SK-N-SH (cell line): ENCODE data around the gene NUP58. TPM values are rescaled to one million over a fixed set of nuclear protein-coding genes. Genes with fewer than 3 reads are reported as not detected.
A peak's percentile ranks its signal among the peaks of the same experiment; 100 is the strongest.

Experiments
- CTCF ChIA-PET: fragments of 300-600, 350-600 bp; formaldehyde crosslinking; extraction: SDS; loops from one replicate; lab custom pipeline; 2021; lab: Yijun Ruan, JAX
- POLR2A ChIA-PET: fragments of 350-600 bp; sonication (Branson Sonifier 250); formaldehyde crosslinking; extraction: SDS; loops from one replicate; lab custom pipeline; 2020; ENCODE audit warnings: antibody characterized with exemption, inconsistent platforms; lab: Yijun Ruan, JAX
- DNase-seq: peaks from one replicate; pipeline ENCODE4 v3.0.0; 2012
- H2AFZ ChIP-seq: fragments of 200-600 bp; sonication (generic); 2 replicates; pipeline ENCODE4 v1.8.1; 2016; ENCODE audit warnings: antibody characterized with exemption, mild to moderate bottlenecking, low read depth
- H3F3A ChIP-seq: fragments of 200-600 bp; sonication (generic); replicated peaks from 2 replicates; pipeline ENCODE3; 2016; ENCODE audit warnings: antibody characterized with exemption, mild to moderate bottlenecking; ENCODE audit not compliant: insufficient read depth
- H3K27ac ChIP-seq, 2 experiments: fragments of 200-500 bp in 1 of 2; fragments of 200-600 bp in 1 of 2; sonication (Bioruptor generic) in 1 of 2; sonication (generic), shearing (Covaris generic) in 1 of 2; 2 replicates each; pipeline versions ENCODE4 v1.5.1 to v1.6.1; 2014 to 2016; ENCODE audit warnings: low read depth in 2 of 2, inconsistent platforms in 1 of 2, low read length in 1 of 2, mild to moderate bottlenecking in 1 of 2, mixed read lengths in 1 of 2
- H3K27me3 ChIP-seq: fragments of 200-600 bp; sonication (generic), shearing (Covaris generic); 2 replicates; pipeline ENCODE4 v1.6.1; 2016; ENCODE audit warnings: mixed run types; ENCODE audit not compliant: insufficient read depth
- H3K36me3 ChIP-seq, 2 experiments: fragments of 200-500 bp in 1 of 2; fragments of 200-600 bp in 1 of 2; sonication (Bioruptor generic) in 1 of 2; sonication (generic) in 1 of 2; replicated peaks in 1 of 2; 2 replicates each; pipeline versions ENCODE3 to v1.5.1; 2014 to 2016; ENCODE audit warnings: low read length in 1 of 2, mild to moderate bottlenecking in 1 of 2; ENCODE audit not compliant: insufficient read depth in 2 of 2, control insufficient read depth in 1 of 2
- H3K4me1 ChIP-seq, 2 experiments: fragments of 200-500 bp in 1 of 2; fragments of 200-600 bp in 1 of 2; sonication (Bioruptor generic) in 1 of 2; sonication (generic), shearing (Covaris generic) in 1 of 2; 2 replicates each; pipeline versions ENCODE4 v1.5.1 to v1.6.1; 2014 to 2016; ENCODE audit warnings: low read depth in 1 of 2, low read length in 1 of 2, mixed run types in 1 of 2; ENCODE audit not compliant: insufficient read depth in 2 of 2, control insufficient read depth in 1 of 2
- H3K4me2 ChIP-seq: fragments of 200-600 bp; sonication (generic), shearing (Covaris generic); 2 replicates; pipeline ENCODE4 v1.6.1; 2017; ENCODE audit warnings: mixed run types
- H3K4me3 ChIP-seq, 2 experiments: fragments of 200-500 bp in 1 of 2; fragments of 200-600 bp in 1 of 2; sonication (Bioruptor generic) in 1 of 2; sonication (generic), shearing (Covaris generic) in 1 of 2; 2 replicates each; pipeline versions ENCODE4 v1.5.1 to v1.8.1; 2014 to 2016; ENCODE audit warnings: low read depth in 2 of 2, inconsistent platforms in 1 of 2, low read length in 1 of 2, mild to moderate bottlenecking in 1 of 2, mixed read lengths in 1 of 2, moderate library complexity in 1 of 2
- H3K79me2 ChIP-seq: fragments of 200-600 bp; sonication (generic); 2 replicates; pipeline ENCODE4 v1.8.1; 2017; ENCODE audit warnings: mild to moderate bottlenecking; ENCODE audit not compliant: insufficient read depth
- H3K9ac ChIP-seq: fragments of 200-600 bp; sonication (generic); 2 replicates; pipeline ENCODE4 v1.6.1; 2017; ENCODE audit warnings: mixed run types
- H3K9me2 ChIP-seq: fragments of 200-600 bp; sonication (generic); 2 replicates; pipeline ENCODE4 v1.6.1; 2017; ENCODE audit warnings: mixed run types
- H3K9me3 ChIP-seq: fragments of 200-600 bp; sonication (generic); 2 replicates; pipeline ENCODE4 v1.6.1; 2017; ENCODE audit warnings: mixed run types, mild to moderate bottlenecking, moderate library complexity
- H4K20me1 ChIP-seq: fragments of 200-600 bp; sonication (generic); 2 replicates; pipeline ENCODE4 v1.6.1; 2017; ENCODE audit warnings: mild to moderate bottlenecking, mixed run types; ENCODE audit not compliant: insufficient read depth
- CHD2 ChIP-seq: fragments of 150-350 bp; IDR thresholded peaks from 2 replicates; pipeline ENCODE4 v1.6.1; 2018; ENCODE audit warnings: low read length; ENCODE audit not compliant: partially characterized antibody
- EP300 ChIP-seq, 2 experiments: IDR thresholded peaks; 2 replicates each; pipeline versions ENCODE4 v1.4.0 to v1.6.1; 2012; ENCODE audit warnings: borderline replicate concordance in 1 of 2, low read depth in 1 of 2, low read length in 1 of 2
- EZH2phosphoT487 ChIP-seq: fragments of 200-600 bp; sonication (generic); IDR thresholded peaks from 2 replicates; pipeline ENCODE4 v1.6.1; 2017; ENCODE audit warnings: low read depth, mixed run types, mild to moderate bottlenecking, antibody characterized with exemption, moderate library complexity, borderline replicate concordance
- FOXJ3 ChIP-seq: sonication (generic); formaldehyde crosslinking; IDR thresholded peaks from 2 replicates; pipeline ENCODE4 v1.5.1; 2020; ENCODE audit warnings: mild to moderate bottlenecking, missing genetic modification reagents
- FOXM1 ChIP-seq: IDR thresholded peaks from 2 replicates; pipeline ENCODE4 v1.4.0; 2012; ENCODE audit warnings: low read depth, mild to moderate bottlenecking
- GABPA ChIP-seq: IDR thresholded peaks from 2 replicates; pipeline ENCODE4 v1.4.0; 2012; ENCODE audit warnings: low read depth, mild to moderate bottlenecking
- GATA2 ChIP-seq: sonication (generic); formaldehyde crosslinking; IDR thresholded peaks from 2 replicates; pipeline ENCODE4 v1.5.0; 2020; ENCODE audit warnings: mild to moderate bottlenecking, missing genetic modification reagents
- JUND ChIP-seq: IDR thresholded peaks from 2 replicates; pipeline ENCODE4 v1.4.0; 2012
- MEF2A ChIP-seq: IDR thresholded peaks from 2 replicates; pipeline ENCODE4 v1.4.0; 2012; ENCODE audit warnings: low read depth, borderline replicate concordance
- MXI1 ChIP-seq: IDR thresholded peaks from 2 replicates; pipeline ENCODE4 v1.6.1; 2012; ENCODE audit warnings: mild to moderate bottlenecking, low read depth, low read length, improper control_type of control experiment
- NFIC ChIP-seq: IDR thresholded peaks from 2 replicates; pipeline ENCODE4 v1.4.0; 2012; ENCODE audit warnings: borderline replicate concordance
- NRF1 ChIP-seq: IDR thresholded peaks from 2 replicates; pipeline ENCODE4 v1.6.1; 2012; ENCODE audit warnings: low read depth, mild to moderate bottlenecking, low read length
- POLR2AphosphoS5 ChIP-seq: IDR thresholded peaks from 2 replicates; pipeline ENCODE4 v1.6.1; 2012; ENCODE audit warnings: low read depth, low read length
- RCOR1 ChIP-seq: fragments of 150-350 bp; IDR thresholded peaks from 2 replicates; pipeline ENCODE4 v1.6.1; 2017; ENCODE audit warnings: antibody characterized with exemption, low read length
- RFX5 ChIP-seq: IDR thresholded peaks from 2 replicates; pipeline ENCODE4 v1.6.1; 2012; ENCODE audit warnings: mild to moderate bottlenecking, improper control_type of control experiment, low read length
- SMC3 ChIP-seq: IDR thresholded peaks from 2 replicates; pipeline ENCODE4 v1.6.1; 2012; ENCODE audit warnings: low read depth, low read length, improper control_type of control experiment
- TAF1 ChIP-seq: IDR thresholded peaks from 2 replicates; pipeline ENCODE4 v1.6.1; 2012; ENCODE audit warnings: low read depth, mild to moderate bottlenecking, low read length, moderate library complexity, borderline replicate concordance
- TCF12 ChIP-seq: IDR thresholded peaks from 2 replicates; pipeline ENCODE4 v1.4.0; 2012
- TEAD4 ChIP-seq: IDR thresholded peaks from 2 replicates; pipeline ENCODE4 v1.4.0; 2012; ENCODE audit warnings: mild to moderate bottlenecking, borderline replicate concordance; ENCODE audit not compliant: insufficient read depth
- YY1 ChIP-seq: IDR thresholded peaks from 2 replicates; pipeline ENCODE4 v1.4.0; 2012; ENCODE audit warnings: low read depth, mild to moderate bottlenecking
- WGBS: methylation state at CpG from one replicate; pipeline ENCODE4 v1.1.6; 2017; ENCODE audit warnings: low lambda C conversion rate; 5-methylcytosine and 5-hydroxymethylcytosine counted together
- polyA plus RNA-seq, 3 experiments: library from polyadenylated mRNA; depleted of rRNA; stranded (reverse); fragments of >200 nt; gene quantifications; 2 replicates each; pipeline ENCODE4 v1.2.3, GENCODE V29; 2012
- TF ChIP-seq, protein P1 (sequence below): IDR thresholded peaks from 2 replicates; pipeline ENCODE4; 2012
- TF ChIP-seq, protein P2 (sequence below): fragments of 150-350 bp; IDR thresholded peaks from 2 replicates; pipeline ENCODE4 v1.6.1; 2016; ENCODE audit warnings: mild to moderate bottlenecking, low read depth, low read length
- TF ChIP-seq, protein P3 (sequence below): IDR thresholded peaks from 2 replicates; pipeline ENCODE4 v1.4.0; 2012; ENCODE audit warnings: low read depth
- TF ChIP-seq, protein P4 (sequence below): IDR thresholded peaks from 2 replicates; pipeline ENCODE4 v1.4.0; 2012; ENCODE audit warnings: low read depth, borderline replicate concordance
- TF ChIP-seq, protein P5 (sequence below): fragments of 200-600 bp; sonication (generic); IDR thresholded peaks from 2 replicates; pipeline ENCODE4 v1.6.1; 2017; ENCODE audit warnings: antibody characterized with exemption, mild to moderate bottlenecking, moderate library complexity

NUP58 gene
- polyA plus RNA-seq, 1 of the 3 experiments (the other 2 are of a cell fraction) = 18.1 TPM

DNA sequence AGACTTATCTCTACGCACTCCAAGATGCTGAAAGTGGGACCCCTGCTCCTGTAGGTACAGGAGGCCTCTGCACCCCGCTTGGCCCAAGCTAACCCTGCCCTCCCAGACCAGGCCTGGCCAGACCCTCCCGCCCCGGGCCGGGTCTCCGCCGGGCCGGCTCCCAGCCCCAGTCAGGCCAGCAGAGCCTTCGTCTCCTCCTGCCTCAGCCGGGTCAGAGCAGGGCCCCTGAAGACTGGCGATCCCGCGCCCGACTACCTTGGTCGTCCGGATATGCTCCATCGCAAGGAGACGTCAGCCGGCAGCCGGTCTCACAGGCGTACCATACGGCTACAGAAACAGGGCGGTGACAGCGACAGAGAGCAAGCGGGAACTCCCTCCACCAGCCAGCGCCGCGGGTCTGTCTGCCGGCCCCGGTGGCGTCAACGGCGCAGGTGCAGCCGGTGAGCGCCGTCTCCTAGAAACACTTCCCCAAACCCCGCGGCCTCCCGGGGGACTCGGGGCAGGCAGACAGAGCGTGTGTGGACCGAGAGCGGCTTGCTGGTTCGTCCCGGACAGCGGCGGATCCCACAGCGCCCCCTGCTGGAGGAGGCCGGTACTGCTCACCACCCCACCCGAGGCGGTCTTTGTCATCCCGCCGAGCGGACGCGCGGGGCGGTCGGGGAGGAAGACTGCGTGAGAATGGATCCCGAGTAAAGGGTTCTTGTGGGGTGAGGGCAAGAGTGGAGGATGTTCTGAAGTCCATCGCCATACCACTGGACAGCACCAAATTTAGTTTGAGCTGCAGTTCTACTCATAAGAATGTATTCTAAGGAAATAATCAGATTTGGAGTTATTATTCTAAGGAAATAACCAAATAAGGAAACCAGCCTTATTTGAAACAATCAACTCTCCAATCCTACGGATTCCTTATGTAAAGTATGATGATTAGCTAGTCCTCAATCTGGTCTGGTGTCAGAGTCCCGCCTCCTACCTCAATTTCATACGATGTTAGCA lies 14.2 kb upstream of the NUP58 start, which contains the start of gene MTMR6:
Gene MTMR6, minus strand, starts transcription at position 520 of the 993 bp plus-strand sequence. Its CDS starts 241 bp downstream, at position 279.
- under 1% methylated on average over 43 of the region's 65 CpGs for WGBS
- Histone ChIP-seq H3K4me1 (peaks cover 4 to 13% of the 10 kb centered on the region in 2 experiments; a peak in 3 of 4 replicates), H3F3A (peaks cover 11% of the 10 kb centered on the region), H2AFZ (peak within 1 kb of the TSS; percentile 90), H3K9me2 (no peaks in the 10 kb centered on the region), H3K36me3 (peaks cover 0 to 12% of the 10 kb centered on the region in 2 experiments), H3K4me3 (peak within 1 kb of the TSS; percentile 96 to 97), H4K20me1 (peaks cover 4% of the 10 kb centered on the region), H3K9me3 (no peaks in the 10 kb centered on the region), H3K79me2 (peaks cover 50% of the 10 kb centered on the region), H3K27ac (peak within 1 kb of the TSS; percentile 74 to 89), H3K9ac (peak within 1 kb of the TSS; percentile 97), H3K27me3 (no peaks in the 10 kb centered on the region), H3K4me2 (peak within 1 kb of the TSS; percentile 87)
- CTCF ChIA-PET = interaction anchor here (0.6 to 3.0 kb wide), 20 partner anchors 9 to 89 kb away, joined by 3 to 28 read pairs (median 4); no protein-coding TSS in a partner anchor
- POLR2A ChIA-PET = no interaction called here
- DNase-seq = peak; percentile 95
- TF ChIP-seq POLR2AphosphoS5 (peak; percentile 32; the same call in 1 of the 2 replicates), NFIC (no peak), RCOR1 (peak; percentile 53; the same call in 1 of the 2 replicates), EZH2phosphoT487 (no peak), SMC3 (peak; percentile 20; the same call in 1 of the 2 replicates), YY1 (no peak), EP300 (IDR thresholded peaks at IDR 0.05; ENCODE audit: borderline replicate concordance in 1 of 2, low read depth in 1 of 2, low read length in 1 of 2) (no peak), MXI1 (peak; percentile 90), FOXM1 (peak; percentile 62), MEF2A (no peak), TEAD4 (no peak), JUND (no peak), GATA2 (no peak), TCF12 (0 out of 2 replicates have a peak, but pooled peaks have one; percentile 7), RFX5 (no peak), FOXJ3 (CRISPR knock-in tag) (no peak), TAF1 (peak; percentile 87), NRF1 (no peak), CHD2 (peak; percentile 76), GABPA (peak; percentile 36; the same call in 1 of the 2 replicates)
- TF ChIP-seq, protein P1, sequence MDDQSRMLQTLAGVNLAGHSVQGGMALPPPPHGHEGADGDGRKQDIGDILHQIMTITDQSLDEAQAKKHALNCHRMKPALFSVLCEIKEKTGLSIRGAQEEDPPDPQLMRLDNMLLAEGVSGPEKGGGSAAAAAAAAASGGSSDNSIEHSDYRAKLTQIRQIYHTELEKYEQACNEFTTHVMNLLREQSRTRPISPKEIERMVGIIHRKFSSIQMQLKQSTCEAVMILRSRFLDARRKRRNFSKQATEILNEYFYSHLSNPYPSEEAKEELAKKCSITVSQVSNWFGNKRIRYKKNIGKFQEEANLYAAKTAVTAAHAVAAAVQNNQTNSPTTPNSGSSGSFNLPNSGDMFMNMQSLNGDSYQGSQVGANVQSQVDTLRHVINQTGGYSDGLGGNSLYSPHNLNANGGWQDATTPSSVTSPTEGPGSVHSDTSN = peak; percentile 10; the same call in 1 of the 2 replicates
- TF ChIP-seq, protein P2, sequence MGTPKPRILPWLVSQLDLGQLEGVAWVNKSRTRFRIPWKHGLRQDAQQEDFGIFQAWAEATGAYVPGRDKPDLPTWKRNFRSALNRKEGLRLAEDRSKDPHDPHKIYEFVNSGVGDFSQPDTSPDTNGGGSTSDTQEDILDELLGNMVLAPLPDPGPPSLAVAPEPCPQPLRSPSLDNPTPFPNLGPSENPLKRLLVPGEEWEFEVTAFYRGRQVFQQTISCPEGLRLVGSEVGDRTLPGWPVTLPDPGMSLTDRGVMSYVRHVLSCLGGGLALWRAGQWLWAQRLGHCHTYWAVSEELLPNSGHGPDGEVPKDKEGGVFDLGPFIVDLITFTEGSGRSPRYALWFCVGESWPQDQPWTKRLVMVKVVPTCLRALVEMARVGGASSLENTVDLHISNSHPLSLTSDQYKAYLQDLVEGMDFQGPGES = no peak
- TF ChIP-seq, protein P3, sequence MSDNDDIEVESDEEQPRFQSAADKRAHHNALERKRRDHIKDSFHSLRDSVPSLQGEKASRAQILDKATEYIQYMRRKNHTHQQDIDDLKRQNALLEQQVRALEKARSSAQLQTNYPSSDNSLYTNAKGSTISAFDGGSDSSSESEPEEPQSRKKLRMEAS = peak; percentile 74
- TF ChIP-seq, protein P4, sequence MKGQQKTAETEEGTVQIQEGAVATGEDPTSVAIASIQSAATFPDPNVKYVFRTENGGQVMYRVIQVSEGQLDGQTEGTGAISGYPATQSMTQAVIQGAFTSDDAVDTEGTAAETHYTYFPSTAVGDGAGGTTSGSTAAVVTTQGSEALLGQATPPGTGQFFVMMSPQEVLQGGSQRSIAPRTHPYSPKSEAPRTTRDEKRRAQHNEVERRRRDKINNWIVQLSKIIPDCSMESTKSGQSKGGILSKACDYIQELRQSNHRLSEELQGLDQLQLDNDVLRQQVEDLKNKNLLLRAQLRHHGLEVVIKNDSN = 0 out of 2 replicates have a peak, but pooled peaks have one; percentile 13
- TF ChIP-seq, protein P5, sequence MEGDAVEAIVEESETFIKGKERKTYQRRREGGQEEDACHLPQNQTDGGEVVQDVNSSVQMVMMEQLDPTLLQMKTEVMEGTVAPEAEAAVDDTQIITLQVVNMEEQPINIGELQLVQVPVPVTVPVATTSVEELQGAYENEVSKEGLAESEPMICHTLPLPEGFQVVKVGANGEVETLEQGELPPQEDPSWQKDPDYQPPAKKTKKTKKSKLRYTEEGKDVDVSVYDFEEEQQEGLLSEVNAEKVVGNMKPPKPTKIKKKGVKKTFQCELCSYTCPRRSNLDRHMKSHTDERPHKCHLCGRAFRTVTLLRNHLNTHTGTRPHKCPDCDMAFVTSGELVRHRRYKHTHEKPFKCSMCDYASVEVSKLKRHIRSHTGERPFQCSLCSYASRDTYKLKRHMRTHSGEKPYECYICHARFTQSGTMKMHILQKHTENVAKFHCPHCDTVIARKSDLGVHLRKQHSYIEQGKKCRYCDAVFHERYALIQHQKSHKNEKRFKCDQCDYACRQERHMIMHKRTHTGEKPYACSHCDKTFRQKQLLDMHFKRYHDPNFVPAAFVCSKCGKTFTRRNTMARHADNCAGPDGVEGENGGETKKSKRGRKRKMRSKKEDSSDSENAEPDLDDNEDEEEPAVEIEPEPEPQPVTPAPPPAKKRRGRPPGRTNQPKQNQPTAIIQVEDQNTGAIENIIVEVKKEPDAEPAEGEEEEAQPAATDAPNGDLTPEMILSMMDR = peak; percentile 95
